OCI-LY1 (cell line): ENCODE data around the gene KNSTRN.

Source experiments
- H2AFZ ChIP-seq: fragments of 200-600 bp; sonication (generic), shearing (Covaris generic); 2 replicates; pipeline ENCODE4 v1.6.0; 2014; ENCODE audit warnings: antibody characterized with exemption, mild to moderate bottlenecking, low read length
- H3F3A ChIP-seq: fragments of 200-600 bp; sonication (generic), shearing (Covaris generic); 2 replicates; pipeline ENCODE4 v1.6.0; 2014; ENCODE audit warnings: mild to moderate bottlenecking, antibody characterized with exemption, low read length, moderate library complexity; ENCODE audit not compliant: insufficient read depth
- H3K27ac ChIP-seq: fragments of 200-600 bp; sonication (generic); 2 replicates; pipeline ENCODE4 v1.5.1; 2014; ENCODE audit warnings: low read length, mixed run types, mild to moderate bottlenecking, low read depth; ENCODE audit not compliant: poor library complexity, severe bottlenecking
- H3K27me3 ChIP-seq: fragments of 200-600 bp; sonication (generic); 2 replicates; pipeline ENCODE4 v1.6.0; 2014; ENCODE audit warnings: antibody characterized with exemption, mild to moderate bottlenecking, low read length, moderate library complexity; ENCODE audit not compliant: insufficient read depth
- H3K36me3 ChIP-seq: fragments of 200-600 bp; sonication (generic); 2 replicates; pipeline ENCODE4 v1.6.1; 2014; ENCODE audit warnings: mild to moderate bottlenecking, antibody characterized with exemption, low read length, moderate library complexity, mixed read lengths; ENCODE audit not compliant: insufficient read depth
- H3K4me1 ChIP-seq: fragments of 200-600 bp; sonication (generic); 2 replicates; pipeline ENCODE4 v1.5.1; 2014; ENCODE audit warnings: mild to moderate bottlenecking, low read length, moderate library complexity; ENCODE audit not compliant: insufficient read depth, severe bottlenecking
- H3K4me2 ChIP-seq: fragments of 200-600 bp; sonication (generic), shearing (Covaris generic); 2 replicates; pipeline ENCODE4 v1.6.1; 2014; ENCODE audit warnings: low read length
- H3K4me3 ChIP-seq: fragments of 200-600 bp; sonication (generic); 2 replicates; pipeline ENCODE4 v1.5.1; 2014; ENCODE audit warnings: low read length, low read depth, mild to moderate bottlenecking, mixed read lengths; ENCODE audit not compliant: poor library complexity, severe bottlenecking
- H3K79me2 ChIP-seq: fragments of 200-600 bp; shearing (Covaris generic); 2 replicates; pipeline ENCODE4 v1.6.1; 2016; ENCODE audit warnings: mixed run types, low read length, mixed read lengths; ENCODE audit not compliant: insufficient read depth
- H3K9ac ChIP-seq: fragments of 200-600 bp; sonication (generic), shearing (Covaris generic); 2 replicates; pipeline ENCODE4 v1.6.1; 2014; ENCODE audit warnings: mild to moderate bottlenecking, low read length, mixed read lengths
- H3K9me2 ChIP-seq: fragments of 200-600 bp; sonication (generic), shearing (Covaris generic); 2 replicates; pipeline ENCODE4 v1.6.1; 2014; ENCODE audit warnings: low read depth, mild to moderate bottlenecking, low read length, mixed read lengths
- H3K9me3 ChIP-seq: fragments of 200-600 bp; shearing (Covaris generic); 2 replicates; pipeline ENCODE4 v1.6.1; 2014; ENCODE audit warnings: low read length, mixed read lengths
- H4K20me1 ChIP-seq: fragments of 200-600 bp; sonication (generic), shearing (Covaris generic); 2 replicates; pipeline ENCODE4 v1.6.0; 2016; ENCODE audit warnings: mild to moderate bottlenecking, low read length; ENCODE audit not compliant: insufficient read depth
- CTCF ChIP-seq: fragments of 200-600 bp; sonication (generic), shearing (Covaris generic); IDR thresholded peaks from 2 replicates; pipeline ENCODE4 v1.5.1; 2017; ENCODE audit warnings: mild to moderate bottlenecking, antibody characterized with exemption, low read length, moderate library complexity, mixed read lengths
- EZH2 ChIP-seq: fragments of 200-600 bp; sonication (generic), shearing (Covaris generic); IDR thresholded peaks from 2 replicates; pipeline ENCODE4 v1.8.0; 2017; ENCODE audit warnings: borderline replicate concordance, mixed run types, mild to moderate bottlenecking, antibody characterized with exemption, low read length, moderate library complexity, mixed read lengths

The KNSTRN gene

GRCh38 chr15:40361640-40362039 lies 20.9 kb upstream of the KNSTRN start:
- Histone ChIP-seq H3K27me3 (no peaks in the 10 kb centered on the region), H3K27ac (no peak overlapping the region), H3K36me3 (no peaks in the 10 kb centered on the region), H3K79me2 (no peaks in the 10 kb centered on the region), H3F3A (no peaks in the 10 kb centered on the region), H2AFZ (no peak overlapping the region), H3K9me3 (no peaks in the 10 kb centered on the region), H3K4me2 (no peak overlapping the region), H3K4me3 (no peak overlapping the region), H3K9ac (no peak overlapping the region), H3K9me2 (no peaks in the 10 kb centered on the region), H3K4me1 (peaks cover 13% of the 10 kb centered on the region), H4K20me1 (no peaks in the 10 kb centered on the region)
- no peak for TF ChIP-seq EZH2
- no peak for TF ChIP-seq CTCF

GRCh38 chr15:40363611-40364010 lies 18.9 kb upstream of the KNSTRN start:
- Histone ChIP-seq H3F3A (no peaks in the 10 kb centered on the region), H3K9me3 (no peaks in the 10 kb centered on the region), H3K9me2 (no peaks in the 10 kb centered on the region), H3K79me2 (no peaks in the 10 kb centered on the region), H3K9ac (no peak overlapping the region), H3K27ac (no peak overlapping the region), H3K4me1 (peaks cover 17% of the 10 kb centered on the region), H3K4me2 (no peak overlapping the region), H2AFZ (no peak overlapping the region), H3K4me3 (no peak overlapping the region), H4K20me1 (no peaks in the 10 kb centered on the region), H3K27me3 (no peaks in the 10 kb centered on the region), H3K36me3 (no peaks in the 10 kb centered on the region)
- TF ChIP-seq CTCF (no peak), EZH2 (no peak)

- no peak overlapping the region for H3K9ac ChIP-seq
- H3F3A ChIP-seq: no peaks in the 10 kb centered on the region
- H3K4me3 ChIP-seq: no peak overlapping the region
- no peak overlapping the region for H2AFZ ChIP-seq
- no peaks in the 10 kb centered on the region for H3K9me2 ChIP-seq
- no peaks in the 10 kb centered on the region for H3K9me3 ChIP-seq
- H3K27me3 ChIP-seq: no peaks in the 10 kb centered on the region
- peaks cover 13% of the 10 kb centered on the region for H3K4me1 ChIP-seq
- H3K36me3 ChIP-seq: no peaks in the 10 kb centered on the region
- H4K20me1 ChIP-seq: no peaks in the 10 kb centered on the region
- H3K4me2 ChIP-seq: no peak overlapping the region
- H3K79me2 ChIP-seq: no peaks in the 10 kb centered on the region
- no peak overlapping the region for H3K27ac ChIP-seq
- TF ChIP-seq CTCF (no peak), EZH2 (no peak)
These were observed 18.3 kb upstream of the KNSTRN start for GRCh38 chr15:40364251-40364650.
